NT2/D1 (cell line): ENCODE data around the gene WASF2.

ENCODE experiments used
- SUZ12 ChIP-seq: IDR thresholded peaks from 2 replicates; pipeline ENCODE4 v1.6.1; 2011; ENCODE audit not compliant: insufficient read length, insufficient read depth; ENCODE audit errors: extremely low read depth
- ZNF274 ChIP-seq: IDR thresholded peaks from 2 replicates; pipeline ENCODE4 v1.6.1; 2011; ENCODE audit warnings: mild to moderate bottlenecking, low read depth, low read length

DNA sequence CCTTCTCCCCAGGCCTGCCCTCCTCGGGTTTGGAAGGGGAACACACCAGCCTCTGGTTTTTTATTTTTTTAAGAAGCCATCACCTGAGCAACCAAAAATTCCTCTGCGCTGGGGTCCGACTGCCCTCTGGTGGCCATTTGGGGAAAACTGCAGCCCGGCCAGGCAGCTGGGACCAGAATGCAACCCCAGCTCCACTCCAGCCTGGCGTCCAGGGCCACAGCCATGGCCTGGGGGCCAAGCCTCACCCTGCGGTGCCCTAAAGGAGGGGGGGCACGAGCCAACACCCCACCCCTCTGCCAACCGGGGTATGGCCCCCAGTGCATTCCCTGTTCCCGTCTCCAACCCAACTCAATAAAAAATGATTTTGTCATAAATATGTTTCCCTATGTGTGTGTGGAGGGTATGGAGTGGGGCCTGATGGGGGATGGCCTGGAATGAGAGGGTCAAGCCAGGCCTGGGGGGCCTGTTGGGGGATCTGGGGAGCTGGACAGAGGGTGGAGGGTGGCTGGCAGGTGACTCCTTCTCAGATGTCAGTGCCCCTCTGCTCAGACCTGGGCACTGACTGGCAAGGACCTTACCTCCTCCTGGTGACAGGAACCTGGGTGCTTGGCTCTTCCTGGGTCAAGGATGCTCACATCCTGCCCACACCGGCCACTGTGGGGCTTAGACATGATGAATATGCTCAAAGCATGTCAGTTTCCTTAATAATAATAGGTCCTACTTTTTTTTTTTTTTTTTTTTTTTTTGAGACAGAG, 94.3 kb downstream of the WASF2 start:
- TF ChIP-seq SUZ12 (no peak), ZNF274 (no peak)
